ENCODE results near the gene SLC38A9. TPM values are rescaled to one million over a fixed set of nuclear protein-coding genes. Genes with fewer than 3 reads are reported as not detected.

Gene SLC38A9
- total RNA-seq, 1 experiment from 2014 or later: 27.0 TPM

GRCh38 chr5:55701462-55702103 is 10.5 kb downstream of the SLC38A9 start:
- H3K4me1 Mint-ChIP-seq: no peaks in the 10 kb centered on the region
- H3K4me3 Mint-ChIP-seq: no peak overlapping the region
- no peak for TF ChIP-seq FOXP4 (CRISPR knock-in tag; IDR thresholded peaks at IDR 0.05)
- no peak for TF ChIP-seq OVOL2 (CRISPR knock-in tag; IDR thresholded peaks at IDR 0.05; ENCODE audit: borderline replicate concordance)
- TF ChIP-seq, protein P1, sequence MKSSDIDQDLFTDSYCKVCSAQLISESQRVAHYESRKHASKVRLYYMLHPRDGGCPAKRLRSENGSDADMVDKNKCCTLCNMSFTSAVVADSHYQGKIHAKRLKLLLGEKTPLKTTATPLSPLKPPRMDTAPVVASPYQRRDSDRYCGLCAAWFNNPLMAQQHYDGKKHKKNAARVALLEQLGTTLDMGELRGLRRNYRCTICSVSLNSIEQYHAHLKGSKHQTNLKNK (CRISPR knock-in tag; IDR thresholded peaks at IDR 0.05): no peak
- TF ChIP-seq, protein P2, sequence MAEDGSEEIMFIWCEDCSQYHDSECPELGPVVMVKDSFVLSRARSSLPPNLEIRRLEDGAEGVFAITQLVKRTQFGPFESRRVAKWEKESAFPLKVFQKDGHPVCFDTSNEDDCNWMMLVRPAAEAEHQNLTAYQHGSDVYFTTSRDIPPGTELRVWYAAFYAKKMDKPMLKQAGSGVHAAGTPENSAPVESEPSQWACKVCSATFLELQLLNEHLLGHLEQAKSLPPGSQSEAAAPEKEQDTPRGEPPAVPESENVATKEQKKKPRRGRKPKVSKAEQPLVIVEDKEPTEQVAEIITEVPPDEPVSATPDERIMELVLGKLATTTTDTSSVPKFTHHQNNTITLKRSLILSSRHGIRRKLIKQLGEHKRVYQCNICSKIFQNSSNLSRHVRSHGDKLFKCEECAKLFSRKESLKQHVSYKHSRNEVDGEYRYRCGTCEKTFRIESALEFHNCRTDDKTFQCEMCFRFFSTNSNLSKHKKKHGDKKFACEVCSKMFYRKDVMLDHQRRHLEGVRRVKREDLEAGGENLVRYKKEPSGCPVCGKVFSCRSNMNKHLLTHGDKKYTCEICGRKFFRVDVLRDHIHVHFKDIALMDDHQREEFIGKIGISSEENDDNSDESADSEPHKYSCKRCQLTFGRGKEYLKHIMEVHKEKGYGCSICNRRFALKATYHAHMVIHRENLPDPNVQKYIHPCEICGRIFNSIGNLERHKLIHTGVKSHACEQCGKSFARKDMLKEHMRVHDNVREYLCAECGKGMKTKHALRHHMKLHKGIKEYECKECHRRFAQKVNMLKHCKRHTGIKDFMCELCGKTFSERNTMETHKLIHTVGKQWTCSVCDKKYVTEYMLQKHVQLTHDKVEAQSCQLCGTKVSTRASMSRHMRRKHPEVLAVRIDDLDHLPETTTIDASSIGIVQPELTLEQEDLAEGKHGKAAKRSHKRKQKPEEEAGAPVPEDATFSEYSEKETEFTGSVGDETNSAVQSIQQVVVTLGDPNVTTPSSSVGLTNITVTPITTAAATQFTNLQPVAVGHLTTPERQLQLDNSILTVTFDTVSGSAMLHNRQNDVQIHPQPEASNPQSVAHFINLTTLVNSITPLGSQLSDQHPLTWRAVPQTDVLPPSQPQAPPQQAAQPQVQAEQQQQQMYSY (CRISPR knock-in tag; IDR thresholded peaks at IDR 0.05): no peak
- TF ChIP-seq NFYB (CRISPR knock-in tag; conservative IDR thresholded peaks at IDR 0.05; ENCODE audit: low read depth): no peak
- no peak for TF ChIP-seq ZNF416 (CRISPR knock-in tag; IDR thresholded peaks at IDR 0.05)
- TF ChIP-seq NR2C2 (CRISPR knock-in tag; IDR thresholded peaks at IDR 0.05): no peak
- no peak for TF ChIP-seq SMAD3 (CRISPR knock-in tag; IDR thresholded peaks at IDR 0.05; ENCODE audit: borderline replicate concordance)
- TF ChIP-seq SP1 (CRISPR knock-in tag; conservative IDR thresholded peaks at IDR 0.05): no peak
- TF ChIP-seq, protein P3, sequence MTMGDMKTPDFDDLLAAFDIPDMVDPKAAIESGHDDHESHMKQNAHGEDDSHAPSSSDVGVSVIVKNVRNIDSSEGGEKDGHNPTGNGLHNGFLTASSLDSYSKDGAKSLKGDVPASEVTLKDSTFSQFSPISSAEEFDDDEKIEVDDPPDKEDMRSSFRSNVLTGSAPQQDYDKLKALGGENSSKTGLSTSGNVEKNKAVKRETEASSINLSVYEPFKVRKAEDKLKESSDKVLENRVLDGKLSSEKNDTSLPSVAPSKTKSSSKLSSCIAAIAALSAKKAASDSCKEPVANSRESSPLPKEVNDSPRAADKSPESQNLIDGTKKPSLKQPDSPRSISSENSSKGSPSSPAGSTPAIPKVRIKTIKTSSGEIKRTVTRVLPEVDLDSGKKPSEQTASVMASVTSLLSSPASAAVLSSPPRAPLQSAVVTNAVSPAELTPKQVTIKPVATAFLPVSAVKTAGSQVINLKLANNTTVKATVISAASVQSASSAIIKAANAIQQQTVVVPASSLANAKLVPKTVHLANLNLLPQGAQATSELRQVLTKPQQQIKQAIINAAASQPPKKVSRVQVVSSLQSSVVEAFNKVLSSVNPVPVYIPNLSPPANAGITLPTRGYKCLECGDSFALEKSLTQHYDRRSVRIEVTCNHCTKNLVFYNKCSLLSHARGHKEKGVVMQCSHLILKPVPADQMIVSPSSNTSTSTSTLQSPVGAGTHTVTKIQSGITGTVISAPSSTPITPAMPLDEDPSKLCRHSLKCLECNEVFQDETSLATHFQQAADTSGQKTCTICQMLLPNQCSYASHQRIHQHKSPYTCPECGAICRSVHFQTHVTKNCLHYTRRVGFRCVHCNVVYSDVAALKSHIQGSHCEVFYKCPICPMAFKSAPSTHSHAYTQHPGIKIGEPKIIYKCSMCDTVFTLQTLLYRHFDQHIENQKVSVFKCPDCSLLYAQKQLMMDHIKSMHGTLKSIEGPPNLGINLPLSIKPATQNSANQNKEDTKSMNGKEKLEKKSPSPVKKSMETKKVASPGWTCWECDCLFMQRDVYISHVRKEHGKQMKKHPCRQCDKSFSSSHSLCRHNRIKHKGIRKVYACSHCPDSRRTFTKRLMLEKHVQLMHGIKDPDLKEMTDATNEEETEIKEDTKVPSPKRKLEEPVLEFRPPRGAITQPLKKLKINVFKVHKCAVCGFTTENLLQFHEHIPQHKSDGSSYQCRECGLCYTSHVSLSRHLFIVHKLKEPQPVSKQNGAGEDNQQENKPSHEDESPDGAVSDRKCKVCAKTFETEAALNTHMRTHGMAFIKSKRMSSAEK (CRISPR knock-in tag; IDR thresholded peaks at IDR 0.05; ENCODE audit: borderline replicate concordance): no peak
- no peak for TF ChIP-seq PRRX2 (CRISPR knock-in tag; IDR thresholded peaks at IDR 0.05)
- no peak for TF ChIP-seq ZNF232 (CRISPR knock-in tag; IDR thresholded peaks at IDR 0.05)
- no peak for TF ChIP-seq USF1 (CRISPR knock-in tag; IDR thresholded peaks at IDR 0.05)
- TF ChIP-seq ZNF219 (CRISPR knock-in tag; IDR thresholded peaks at IDR 0.05; ENCODE audit: borderline replicate concordance): no peak
- TF ChIP-seq IRF1 (CRISPR knock-in tag; IDR thresholded peaks at IDR 0.05): no peak
- ChIA-PET CTCF (interaction anchor here (1.3 kb wide), 1 partner anchor 10 kb away, joined by 3 read pairs; no protein-coding TSS in a partner anchor), POLR2A (no interaction called here)
- peaks cover 13% of the 10 kb centered on the region for H3K9me3 Mint-ChIP-seq
- peak; percentile 56; the same call in 1 of the 2 replicates for ATAC-seq
- no peak for DNase-seq (ENCODE audit: low spot score)
- peaks cover 28% of the 10 kb centered on the region for H3K36me3 Mint-ChIP-seq
- no peak overlapping the region for H3K27ac Mint-ChIP-seq
- H3K27me3 Mint-ChIP-seq (ENCODE audit: low read depth): no peaks in the 10 kb centered on the region

Data from WTC11 (cell line).